ENCODE measurements around the gene HSPA2.

DNA sequence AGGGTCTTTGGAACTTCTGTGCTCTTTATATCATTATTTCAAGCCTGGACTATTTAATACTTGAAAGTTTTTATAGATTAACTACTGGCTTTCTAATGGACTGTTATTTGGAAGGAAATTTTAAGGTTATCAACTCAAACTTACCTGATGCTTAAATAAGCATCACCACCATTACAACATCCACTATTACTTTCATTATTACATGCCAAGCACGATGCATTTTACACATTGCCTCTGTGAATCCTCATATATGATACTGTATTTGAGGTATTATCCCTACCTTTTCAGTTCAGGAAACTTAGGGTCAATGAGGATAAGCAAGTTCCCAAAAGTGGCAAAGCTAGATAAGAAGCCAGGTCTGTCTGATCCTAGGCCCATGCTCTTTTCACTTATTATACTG, 23.6 kb upstream of the HSPA2 start:
- TF ChIP-seq, protein P1, sequence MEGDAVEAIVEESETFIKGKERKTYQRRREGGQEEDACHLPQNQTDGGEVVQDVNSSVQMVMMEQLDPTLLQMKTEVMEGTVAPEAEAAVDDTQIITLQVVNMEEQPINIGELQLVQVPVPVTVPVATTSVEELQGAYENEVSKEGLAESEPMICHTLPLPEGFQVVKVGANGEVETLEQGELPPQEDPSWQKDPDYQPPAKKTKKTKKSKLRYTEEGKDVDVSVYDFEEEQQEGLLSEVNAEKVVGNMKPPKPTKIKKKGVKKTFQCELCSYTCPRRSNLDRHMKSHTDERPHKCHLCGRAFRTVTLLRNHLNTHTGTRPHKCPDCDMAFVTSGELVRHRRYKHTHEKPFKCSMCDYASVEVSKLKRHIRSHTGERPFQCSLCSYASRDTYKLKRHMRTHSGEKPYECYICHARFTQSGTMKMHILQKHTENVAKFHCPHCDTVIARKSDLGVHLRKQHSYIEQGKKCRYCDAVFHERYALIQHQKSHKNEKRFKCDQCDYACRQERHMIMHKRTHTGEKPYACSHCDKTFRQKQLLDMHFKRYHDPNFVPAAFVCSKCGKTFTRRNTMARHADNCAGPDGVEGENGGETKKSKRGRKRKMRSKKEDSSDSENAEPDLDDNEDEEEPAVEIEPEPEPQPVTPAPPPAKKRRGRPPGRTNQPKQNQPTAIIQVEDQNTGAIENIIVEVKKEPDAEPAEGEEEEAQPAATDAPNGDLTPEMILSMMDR (IDR thresholded peaks at IDR 0.05): no peak
- TF ChIP-seq POLR2A (IDR thresholded peaks at IDR 0.05; ENCODE audit: low read depth) (no peak), POLR2AphosphoS5 (IDR thresholded peaks at IDR 0.05) (no peak)
